Osteocyte (in vitro differentiated cells): ENCODE measurements around the gene PTPRN2. TPM values are rescaled to one million over a fixed set of nuclear protein-coding genes. Genes with fewer than 3 reads are reported as not detected.

Source experiments
- DNase-seq: peaks from one replicate; pipeline ENCODE4 v3.0.0; 2021; ENCODE audit warnings: mixed read lengths; ENCODE audit not compliant: unreplicated experiment; ENCODE audit errors: extremely low spot score
- H3K27ac Mint-ChIP-seq: one replicate; pipeline ENCODE4 v1.8.0; 2021; ENCODE audit warnings: mild to moderate bottlenecking, mixed read lengths; ENCODE audit not compliant: unreplicated experiment
- H3K27me3 Mint-ChIP-seq: one replicate; pipeline ENCODE4 v1.8.0; 2021; ENCODE audit warnings: mixed read lengths; ENCODE audit not compliant: unreplicated experiment
- H3K36me3 Mint-ChIP-seq: one replicate; pipeline ENCODE4 v1.8.0; 2021; ENCODE audit warnings: mixed read lengths; ENCODE audit not compliant: unreplicated experiment
- H3K4me1 Mint-ChIP-seq: one replicate; pipeline ENCODE4 v1.8.0; 2021; ENCODE audit warnings: mixed read lengths; ENCODE audit not compliant: unreplicated experiment
- H3K4me3 Mint-ChIP-seq: one replicate; pipeline ENCODE4 v1.8.0; 2021; ENCODE audit warnings: mild to moderate bottlenecking, moderate library complexity, mixed read lengths; ENCODE audit not compliant: unreplicated experiment
- H3K9me3 Mint-ChIP-seq: one replicate; pipeline ENCODE4 v1.8.0; 2021; ENCODE audit warnings: mixed read lengths; ENCODE audit not compliant: unreplicated experiment
- CTCF ChIP-seq: fragments of 200-600 bp; sonication (generic); IDR thresholded peaks from 2 replicates; pipeline ENCODE4 v1.5.0; 2021; ENCODE audit warnings: antibody characterized with exemption, mild to moderate bottlenecking, moderate library complexity
- total RNA-seq: library from RNA; stranded (reverse); gene quantifications from 2 replicates; pipeline ENCODE4 v1.2.1, GENCODE V29; 2021

Gene PTPRN2
- total RNA-seq, 1 donor from 2014 or later: 0.59 TPM

GRCh38 chr7:157828881-157829280, 758.7 kb downstream of the PTPRN2 start:
- no peak for TF ChIP-seq CTCF
- Mint-ChIP-seq H3K36me3 (no peaks in the 10 kb centered on the region), H3K9me3 (peaks cover 6% of the 10 kb centered on the region), H3K4me1 (no peaks in the 10 kb centered on the region), H3K27me3 (no peaks in the 10 kb centered on the region), H3K27ac (no peak overlapping the region), H3K4me3 (no peak overlapping the region)
- no peak for DNase-seq

GRCh38 chr7:157828190-157828589, 759.4 kb downstream of the PTPRN2 start:
- TF ChIP-seq CTCF: no peak
- H3K27ac Mint-ChIP-seq: no peak overlapping the region
- DNase-seq: no peak
- H3K4me3 Mint-ChIP-seq: no peak overlapping the region
- H3K4me1 Mint-ChIP-seq: no peaks in the 10 kb centered on the region
- peaks cover 6% of the 10 kb centered on the region for H3K9me3 Mint-ChIP-seq
- H3K27me3 Mint-ChIP-seq: no peaks in the 10 kb centered on the region
- H3K36me3 Mint-ChIP-seq: no peaks in the 10 kb centered on the region

GRCh38 chr7:157827863-157828160, 759.8 kb downstream of the PTPRN2 start:
- Mint-ChIP-seq H3K4me3 (no peak overlapping the region), H3K36me3 (no peaks in the 10 kb centered on the region), H3K4me1 (no peaks in the 10 kb centered on the region), H3K27me3 (no peaks in the 10 kb centered on the region), H3K27ac (no peak overlapping the region), H3K9me3 (peaks cover 6% of the 10 kb centered on the region)
- DNase-seq: no peak
- no peak for TF ChIP-seq CTCF

DNA sequence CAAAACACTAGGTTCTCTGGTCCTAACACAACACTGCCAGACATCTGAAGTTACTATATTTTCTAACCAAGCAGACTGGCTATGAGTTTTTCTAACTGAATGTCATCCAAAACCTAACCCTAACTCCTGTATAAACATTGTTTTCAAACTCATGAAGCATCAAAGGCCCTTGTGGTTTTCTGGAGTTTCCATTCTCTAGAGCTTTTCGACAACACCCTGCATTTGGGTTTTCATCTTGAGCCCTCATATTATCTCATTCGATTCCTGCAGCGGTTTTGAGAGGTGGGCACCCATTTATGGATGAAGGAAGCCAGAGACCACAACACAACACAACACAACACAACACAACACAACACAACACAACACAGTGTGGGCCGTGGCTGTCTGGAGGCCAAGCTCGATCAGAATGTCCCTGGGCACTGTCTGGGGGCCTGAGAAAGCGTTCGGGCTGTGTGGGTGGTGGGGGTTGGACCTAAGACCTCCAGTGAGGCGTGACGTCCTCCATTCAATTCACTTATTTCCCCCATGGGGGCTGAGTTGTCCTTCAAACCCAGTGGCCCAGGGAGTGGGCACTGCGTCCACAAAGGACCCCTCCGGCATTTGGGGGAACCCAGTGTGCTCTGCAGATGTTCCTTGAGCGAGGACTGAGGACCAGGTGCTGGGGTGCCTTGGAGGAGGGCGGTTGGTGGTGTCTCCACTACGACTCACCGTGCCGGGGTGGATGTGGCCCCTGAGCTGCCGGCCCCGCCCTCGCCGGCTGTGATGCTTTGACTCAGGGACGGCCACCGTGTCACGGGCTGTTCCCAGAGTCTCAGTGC, 760.4 kb downstream of the PTPRN2 start:
- no peak overlapping the region for H3K27ac Mint-ChIP-seq

GRCh38 chr7:157826566-157826965, 761.1 kb downstream of the PTPRN2 start:
- H3K4me3 Mint-ChIP-seq: no peak overlapping the region
- TF ChIP-seq CTCF: no peak
- H3K27ac Mint-ChIP-seq: no peak overlapping the region
- no peaks in the 10 kb centered on the region for H3K36me3 Mint-ChIP-seq
- no peak for DNase-seq
- H3K27me3 Mint-ChIP-seq: no peaks in the 10 kb centered on the region
- no peaks in the 10 kb centered on the region for H3K4me1 Mint-ChIP-seq
- H3K9me3 Mint-ChIP-seq: no peaks in the 10 kb centered on the region

More for the DNA sequence above, 760.4 kb downstream of the PTPRN2 start:
- Mint-ChIP-seq H3K4me3 (no peak overlapping the region), H3K4me1 (no peaks in the 10 kb centered on the region), H3K9me3 (peaks cover 3% of the 10 kb centered on the region), H3K36me3 (no peaks in the 10 kb centered on the region), H3K27me3 (no peaks in the 10 kb centered on the region)
- TF ChIP-seq CTCF: no peak
- no peak for DNase-seq
